HG02642 (cell line): ENCODE data around the gene MMP11.

Experiments used
- ATAC-seq: cut with Tn5 transposase; IDR thresholded peaks from one replicate; pipeline ENCODE4 v1.9.1; 2021; ENCODE audit warnings: mild to moderate bottlenecking; ENCODE audit not compliant: unreplicated experiment, poor library complexity

MMP11 gene

DNA sequence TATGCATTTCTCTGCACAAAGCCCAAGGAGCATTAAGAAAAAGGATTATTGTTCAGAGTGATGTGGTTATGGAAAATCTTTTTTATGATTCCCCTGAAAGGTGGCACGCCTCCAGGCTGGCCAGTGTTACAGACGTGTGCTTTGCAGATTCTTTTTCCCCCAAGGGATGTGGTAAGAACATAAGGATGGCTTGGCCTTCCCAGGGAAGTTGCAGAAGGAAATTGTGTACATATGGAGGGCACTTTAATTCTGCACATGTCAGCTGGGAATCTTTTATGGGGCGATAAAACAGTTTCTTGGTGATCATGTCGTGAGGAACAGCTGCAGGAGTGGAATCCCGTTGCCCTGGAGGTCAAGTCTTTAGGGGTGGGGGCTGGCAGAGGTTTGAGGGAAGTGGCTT is 23.8 kb downstream of the MMP11 start:
- ATAC-seq: no peak

DNA sequence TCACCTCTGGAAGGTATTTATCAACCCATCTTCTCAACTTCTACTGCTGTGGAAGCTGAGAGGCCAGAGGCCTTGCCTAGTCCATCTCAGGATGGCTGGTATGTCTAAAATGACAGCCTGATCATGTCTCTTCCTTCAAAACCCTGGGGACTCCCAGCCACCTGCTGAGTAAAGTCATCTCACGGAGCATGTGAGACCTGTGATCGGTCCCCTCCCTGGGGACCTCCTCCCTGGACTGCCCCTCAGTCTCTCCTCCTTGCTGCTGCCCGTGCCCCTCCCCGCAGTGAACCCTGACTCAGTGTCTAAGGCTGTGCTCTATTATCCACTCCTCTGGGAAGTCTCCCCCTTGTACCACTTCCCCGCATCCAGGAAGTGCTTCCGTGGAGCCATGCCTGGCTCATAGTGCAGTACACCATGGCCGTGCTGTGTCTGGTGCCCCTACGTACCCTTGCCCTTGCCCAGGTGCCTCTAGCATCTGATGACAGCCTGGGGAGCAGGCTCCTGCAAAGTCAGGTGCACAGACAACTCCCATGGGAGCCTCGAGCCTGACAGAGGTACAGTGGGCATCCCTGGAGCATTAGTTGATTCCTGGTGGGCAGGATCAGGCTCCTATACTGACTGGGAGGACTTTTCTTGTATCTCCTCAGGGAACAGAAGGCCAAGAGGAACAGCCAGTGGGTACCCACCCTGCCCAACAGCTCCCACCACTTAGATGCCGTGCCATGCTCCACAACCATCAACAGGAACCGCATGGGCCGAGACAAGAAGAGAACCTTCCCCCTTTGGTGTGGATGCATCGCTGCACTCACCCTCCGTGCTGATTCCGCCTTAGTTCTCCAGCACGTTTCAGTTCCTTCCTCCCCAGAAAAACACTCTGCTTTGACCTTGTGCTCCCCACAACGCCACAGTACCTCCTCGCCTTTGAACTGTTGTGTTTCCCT is 27.9 kb downstream of the MMP11 start:
- peak; percentile 57 for ATAC-seq

DNA sequence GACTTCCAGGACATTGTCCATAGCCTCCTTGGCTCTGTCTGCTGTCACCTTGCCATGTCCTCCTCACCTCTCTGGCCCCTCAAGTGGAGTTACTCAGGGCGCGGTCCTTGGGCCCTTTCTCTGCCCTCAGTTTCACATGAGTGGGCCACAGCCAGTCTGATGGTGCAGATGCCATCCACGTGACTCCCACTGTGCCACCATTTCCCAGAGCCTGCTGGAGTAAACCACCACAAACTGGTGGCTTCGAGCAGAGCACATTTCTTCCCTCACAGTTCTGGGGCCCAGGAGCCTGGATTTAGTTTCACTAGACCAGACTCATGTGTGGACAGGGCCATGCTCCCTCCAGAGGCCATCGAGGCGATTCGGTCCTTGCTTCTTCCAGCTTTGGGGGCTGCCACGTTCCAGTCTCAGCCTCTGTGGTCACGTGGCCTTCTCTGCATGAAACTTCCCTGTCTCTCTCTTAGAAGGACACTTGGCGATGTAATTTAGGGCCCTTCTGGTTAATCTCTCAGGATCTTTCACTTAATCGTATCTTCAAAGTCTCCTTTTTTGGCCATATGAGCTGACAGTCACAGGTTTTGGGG is 28.7 kb downstream of the MMP11 start:
- ATAC-seq: peak; percentile 18

DNA sequence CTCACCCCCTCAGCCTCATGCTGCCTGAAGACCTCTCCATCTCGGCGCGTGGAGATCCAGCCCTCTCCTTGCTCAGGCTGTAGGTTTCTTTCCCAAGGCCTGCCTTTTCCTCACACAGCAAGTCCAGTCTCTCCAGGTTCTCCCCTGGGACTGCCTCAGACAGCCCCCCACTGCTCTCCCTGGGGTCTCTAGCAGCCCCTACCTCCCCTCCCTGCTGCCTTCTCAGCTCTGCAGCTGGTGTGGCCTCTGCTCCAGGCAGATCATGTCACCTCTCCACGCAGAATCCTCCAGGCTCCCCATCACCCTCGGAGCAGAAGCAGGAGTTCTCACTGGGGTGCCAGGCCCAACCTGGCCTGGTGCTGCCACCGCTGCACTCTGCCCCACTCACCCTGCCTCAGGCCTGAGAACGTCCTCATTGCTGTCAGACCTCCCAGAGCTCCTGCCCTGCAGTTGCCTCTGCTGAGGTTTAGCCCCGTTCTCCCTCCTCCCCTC is 29.3 kb downstream of the MMP11 start:
- no peak for ATAC-seq

DNA sequence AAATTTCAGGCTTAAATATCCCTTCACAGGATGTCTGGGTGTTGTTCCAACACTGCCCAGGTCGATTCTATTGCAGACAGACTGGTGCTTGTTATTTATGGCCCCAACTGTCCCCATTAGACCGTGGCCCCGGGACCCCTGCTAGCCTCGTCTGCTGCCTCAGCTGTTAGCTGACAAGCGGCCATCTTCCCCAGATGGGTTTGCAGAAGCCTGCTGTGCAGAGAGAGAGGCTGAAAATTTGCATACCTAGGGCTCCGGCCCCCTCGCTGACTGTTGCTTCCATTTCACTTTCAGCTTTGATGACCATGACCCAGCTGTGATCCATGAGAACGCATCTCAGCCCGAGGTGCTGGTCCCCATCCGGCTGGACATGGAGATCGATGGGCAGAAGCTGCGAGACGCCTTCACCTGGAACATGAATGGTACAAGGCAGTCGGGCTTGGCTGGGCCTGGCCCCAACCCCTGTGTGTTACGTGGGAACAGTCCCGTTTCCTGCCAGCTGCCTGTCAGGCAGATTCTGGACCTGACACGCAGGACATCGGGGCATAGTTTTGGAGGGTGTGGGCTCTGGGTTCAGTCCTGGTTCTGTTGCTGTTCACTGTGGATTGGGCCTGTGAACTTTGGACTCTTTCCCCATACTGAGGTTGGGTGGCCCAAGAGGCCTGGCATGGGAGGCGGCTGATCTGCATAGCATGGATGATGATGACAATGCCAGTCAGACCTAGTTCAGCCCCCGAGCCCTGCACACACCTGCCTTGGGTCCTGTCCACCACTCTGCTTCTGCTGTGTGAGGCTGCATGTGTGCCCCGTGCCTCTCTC is 30.6 kb downstream of the MMP11 start:
- ATAC-seq: no peak

DNA sequence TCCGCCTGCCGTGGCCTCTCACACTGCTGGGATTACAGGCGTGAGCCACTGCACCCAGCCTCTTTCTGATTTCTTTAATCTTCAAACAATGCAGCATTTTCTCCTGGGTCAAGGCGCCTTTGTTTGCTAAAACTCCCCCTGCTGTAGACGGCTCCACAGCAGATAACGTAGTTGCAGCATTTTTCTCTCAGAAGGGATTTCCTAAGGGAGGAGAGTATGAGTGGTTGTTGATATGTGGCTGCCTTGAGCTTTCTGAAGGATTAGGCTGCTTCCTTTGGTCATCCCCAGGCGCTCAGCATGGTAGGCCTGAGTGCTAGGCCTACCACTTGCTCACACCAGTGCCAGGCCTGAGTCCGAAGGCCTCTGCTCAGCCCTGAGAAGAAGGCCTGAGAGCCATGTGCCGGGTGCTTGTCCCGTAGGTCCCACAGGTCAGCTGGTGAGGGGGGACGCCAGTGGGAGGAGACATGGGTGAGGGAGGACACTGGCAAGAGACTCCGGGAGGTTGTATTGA is 32.2 kb downstream of the MMP11 start:
- no peak for ATAC-seq

DNA sequence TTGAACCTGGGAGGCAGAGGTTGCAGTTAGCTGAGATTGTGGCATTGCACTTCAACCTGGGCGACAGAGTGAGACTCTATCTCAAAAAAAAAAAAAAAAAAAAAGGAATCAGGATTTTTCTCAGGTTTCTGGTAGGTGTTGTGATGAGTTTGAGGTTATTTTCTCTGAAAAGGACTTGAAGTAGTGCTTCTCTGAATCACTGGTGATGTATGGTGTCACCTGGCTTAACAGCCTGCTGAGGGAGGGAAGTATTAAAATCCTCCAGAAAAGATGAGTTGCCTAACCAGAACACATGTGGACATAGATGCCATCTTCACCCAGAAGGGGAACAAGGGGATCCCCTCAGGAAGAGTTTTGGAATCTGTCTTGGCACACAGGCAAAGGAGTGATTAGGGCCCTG is 34.2 kb downstream of the MMP11 start:
- ATAC-seq: no peak

DNA sequence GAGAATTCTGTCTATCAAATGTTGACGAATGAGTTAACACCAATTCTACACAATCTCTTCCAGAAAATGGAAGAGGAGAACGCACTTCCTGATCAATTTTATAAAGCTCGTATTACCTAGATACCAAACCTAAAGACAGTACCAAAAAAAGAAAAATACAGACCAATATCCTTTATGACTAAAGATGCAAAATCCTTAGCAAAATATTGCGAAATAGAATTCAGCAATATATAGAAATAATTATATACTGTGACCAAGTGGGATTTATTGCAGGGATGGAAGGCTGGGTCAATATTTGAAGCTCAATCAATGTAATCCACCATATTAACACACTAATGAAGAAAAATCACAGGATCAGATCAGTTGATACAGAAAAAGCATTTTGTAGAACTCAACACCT is 39.7 kb downstream of the MMP11 start:
- no peak for ATAC-seq

DNA sequence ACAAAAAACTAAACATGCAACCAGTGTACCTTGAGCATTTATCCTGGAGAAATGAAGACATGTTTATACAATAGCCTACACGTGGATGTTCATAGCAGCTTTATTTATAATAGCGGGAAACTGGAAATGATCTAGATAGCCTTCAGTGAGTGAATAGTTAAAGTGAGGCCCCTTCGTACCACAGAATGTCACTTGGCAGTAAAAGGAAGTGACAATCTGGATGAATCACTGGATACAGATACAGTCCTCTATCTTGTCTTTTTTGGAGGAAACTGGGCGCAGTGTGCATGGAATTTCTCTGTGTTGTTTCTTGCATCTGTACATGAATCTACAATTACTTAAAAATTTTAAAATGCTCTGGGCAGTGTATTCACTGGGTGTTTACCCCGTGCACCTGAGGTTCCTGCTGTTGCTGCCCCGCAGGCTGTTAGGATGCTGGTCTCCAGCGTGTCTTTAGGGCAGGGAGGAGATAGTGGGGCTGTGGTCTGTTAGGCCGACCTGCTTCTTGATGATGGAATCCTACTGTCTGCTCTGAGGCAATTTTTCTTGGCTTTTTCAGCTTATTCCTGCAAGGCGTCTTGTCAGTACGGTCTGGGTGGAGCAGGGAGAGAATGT is 43.0 kb downstream of the MMP11 start:
- ATAC-seq: no peak

DNA sequence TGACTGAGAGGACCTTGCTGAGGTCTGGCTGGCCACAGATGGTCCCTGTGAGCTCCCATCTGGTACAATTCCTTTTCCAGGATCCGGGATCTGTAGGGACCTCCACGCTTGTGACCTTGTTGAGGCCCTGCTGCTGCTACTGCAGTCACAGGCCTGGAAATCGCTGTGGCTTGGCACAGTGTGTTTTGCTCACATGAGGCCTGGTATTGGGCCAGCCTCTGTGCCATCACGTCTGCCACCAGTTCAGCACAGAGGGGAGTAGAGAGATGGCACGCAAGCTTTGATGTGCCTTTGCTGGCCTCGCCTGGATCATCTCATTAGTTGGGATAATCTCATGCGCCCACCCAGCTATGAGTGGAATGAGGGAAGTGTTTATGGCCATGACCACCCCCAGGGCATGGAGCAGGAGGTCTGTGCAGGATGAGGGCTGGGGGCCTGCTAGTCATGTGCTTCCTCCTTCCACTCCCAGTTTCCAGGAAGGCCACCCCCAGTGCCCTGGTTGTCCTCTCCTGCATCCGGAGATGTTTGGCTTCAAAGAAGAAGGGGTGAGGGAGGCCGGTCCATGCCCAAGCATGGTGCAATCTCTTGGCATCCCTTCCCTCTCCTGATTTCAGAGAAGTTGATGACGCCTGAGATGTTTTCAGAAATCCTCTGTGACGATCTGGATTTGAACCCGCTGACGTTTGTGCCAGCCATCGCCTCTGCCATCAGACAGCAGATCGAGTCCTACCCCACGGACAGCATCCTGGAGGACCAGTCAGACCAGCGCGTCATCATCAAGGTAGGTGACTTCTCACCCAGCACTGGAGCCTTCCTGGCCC is 43.7 kb downstream of the MMP11 start:
- ATAC-seq: no peak

DNA sequence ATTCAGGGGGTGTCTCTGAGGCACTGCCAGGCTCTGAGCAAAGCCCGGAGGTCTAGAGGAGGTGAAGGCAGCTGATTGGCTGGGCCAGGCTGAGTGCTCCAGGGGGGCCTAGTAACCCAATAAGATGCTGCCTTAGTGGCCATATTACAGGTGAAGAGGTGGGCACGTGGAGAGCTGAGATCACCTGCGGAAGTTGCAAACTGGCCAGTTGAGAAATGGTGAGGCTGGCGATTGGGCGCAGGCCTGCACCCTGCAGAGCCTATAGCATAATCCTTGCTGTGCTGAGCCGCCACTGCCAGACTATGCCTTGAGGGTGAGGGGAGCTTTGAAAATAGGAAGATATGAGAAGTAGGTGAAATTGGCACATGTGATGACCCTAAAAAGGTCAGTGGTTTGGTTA is 44.5 kb downstream of the MMP11 start:
- ATAC-seq: no peak

DNA sequence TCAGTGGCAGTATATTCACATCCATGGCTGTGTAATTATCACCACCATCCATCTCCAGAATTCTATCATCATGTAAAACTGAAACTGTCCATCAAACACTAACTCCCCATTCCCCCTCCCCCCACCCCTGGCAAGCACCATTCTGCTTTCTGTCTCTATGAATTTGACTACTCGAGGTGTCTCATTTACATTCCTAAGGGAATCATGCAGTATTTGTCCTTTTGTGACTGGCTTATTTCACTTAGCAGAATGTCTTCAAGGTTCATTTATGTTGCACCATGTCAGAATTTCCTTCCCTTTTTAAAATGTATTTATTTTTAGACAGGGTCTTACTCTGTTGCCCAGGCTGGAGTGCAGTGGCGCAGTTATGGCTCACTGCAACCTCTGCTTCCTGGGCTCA is 45.9 kb downstream of the MMP11 start:
- no peak for ATAC-seq

DNA sequence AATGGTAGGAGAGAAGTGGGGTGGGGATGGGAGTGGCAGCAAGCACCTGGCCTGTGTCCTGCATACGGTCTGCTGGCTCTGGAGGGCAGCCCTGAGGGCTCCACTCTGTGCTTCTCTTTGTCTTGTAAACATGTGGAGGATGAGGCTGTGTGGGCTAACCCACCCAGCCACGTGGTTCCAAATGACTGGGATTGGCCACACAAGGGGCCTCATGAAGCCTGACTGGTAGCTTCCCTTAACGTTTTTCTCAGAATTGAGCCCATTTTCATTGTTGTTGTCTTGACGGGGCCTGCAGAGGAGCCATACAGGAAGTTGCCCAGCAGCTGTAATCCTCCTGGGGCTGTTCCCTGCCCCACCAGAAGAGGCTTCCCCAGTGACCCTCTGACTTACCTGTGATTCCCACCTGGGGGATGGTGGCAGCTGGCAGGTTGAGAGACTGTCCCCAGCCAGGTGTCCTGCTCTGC is 48.1 kb downstream of the MMP11 start:
- ATAC-seq: no peak

DNA sequence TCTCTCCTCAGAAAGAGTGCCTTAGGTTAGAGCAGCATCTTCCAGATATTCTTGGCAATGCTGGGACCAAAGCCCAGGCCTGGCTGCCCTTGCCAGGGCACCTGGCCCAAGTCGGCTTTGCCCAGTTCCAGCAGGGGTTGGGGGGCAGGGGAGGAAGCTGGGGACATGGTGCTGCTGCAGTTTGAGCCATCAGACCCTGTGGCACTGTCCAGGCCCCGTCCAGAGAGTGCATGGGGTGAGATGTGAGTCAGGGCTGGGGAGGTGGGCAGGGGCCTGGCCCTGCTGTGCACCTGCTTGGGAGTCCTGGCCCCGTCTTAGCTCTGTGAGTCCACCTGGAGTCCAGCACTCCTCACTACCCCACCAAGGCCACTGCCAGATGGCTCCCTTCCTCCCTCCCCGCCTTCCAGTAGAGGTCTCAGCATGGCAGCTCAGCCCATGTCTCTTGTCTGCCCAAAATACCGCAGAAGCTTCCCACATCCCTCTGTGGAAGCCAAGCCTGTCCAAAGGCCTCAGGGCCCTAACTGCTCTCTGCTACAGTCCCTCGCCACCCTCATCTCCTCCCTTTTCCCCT is 49.5 kb downstream of the MMP11 start:
- no peak for ATAC-seq

DNA sequence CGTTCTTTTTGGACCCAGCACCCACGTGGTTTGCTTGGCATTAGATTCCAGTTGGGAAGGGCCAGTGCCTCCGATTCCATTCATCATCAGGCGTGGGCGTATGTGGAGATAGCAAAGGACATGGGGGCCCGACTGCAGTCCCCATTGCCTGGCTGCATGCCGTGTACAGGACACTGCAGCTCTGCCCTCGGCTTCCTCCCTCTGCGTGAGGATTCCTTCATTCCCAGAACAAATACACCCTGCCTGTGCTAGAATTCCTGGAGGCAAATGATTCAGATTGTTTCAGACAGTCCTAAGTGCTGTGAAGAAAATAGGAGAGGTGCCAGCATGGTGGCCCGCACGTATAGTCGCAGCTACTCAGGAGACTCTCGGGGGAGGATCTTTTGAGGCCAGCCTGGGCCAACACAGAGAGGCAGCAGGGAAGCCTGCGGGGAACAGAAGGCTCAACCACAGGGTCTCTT is 50.7 kb downstream of the MMP11 start:
- no peak for ATAC-seq

DNA sequence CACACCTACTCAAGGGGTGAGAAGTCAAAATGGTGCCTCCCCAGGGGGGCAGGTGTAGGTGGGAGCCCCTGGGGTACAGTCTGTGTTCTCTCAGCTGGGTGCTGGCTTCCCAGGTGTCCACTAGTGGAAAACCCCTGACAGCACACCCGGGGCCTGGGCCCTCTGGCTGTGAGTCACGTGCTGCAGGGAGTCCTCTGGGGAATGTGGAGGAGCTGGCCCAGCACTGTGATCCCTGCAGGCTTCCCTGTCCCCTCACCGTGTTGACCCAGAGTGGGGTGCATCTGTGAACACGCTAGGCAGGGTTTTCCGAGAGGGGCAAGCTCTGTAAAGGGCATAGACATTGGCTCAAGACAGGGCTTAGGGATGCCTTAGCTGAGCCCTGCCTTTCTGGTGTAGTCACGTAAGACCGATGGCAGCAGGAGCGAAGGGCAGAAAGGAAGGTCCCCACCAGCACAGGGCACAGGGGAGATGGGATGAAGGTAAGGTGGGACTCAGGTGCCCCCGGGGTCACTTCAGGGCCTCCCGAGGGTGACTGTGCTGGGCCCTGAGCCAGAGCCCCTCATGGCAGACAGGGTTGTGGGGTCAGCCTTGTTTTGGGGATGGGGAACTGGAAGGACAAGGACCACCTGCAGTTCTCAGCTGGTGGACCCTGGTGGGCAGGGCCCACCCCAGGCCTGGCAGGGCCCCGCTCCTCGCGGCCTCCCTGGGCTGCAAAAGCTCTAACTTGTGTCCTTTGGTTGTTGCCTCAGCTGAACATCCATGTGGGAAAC is 52.0 kb downstream of the MMP11 start:
- ATAC-seq: no peak

DNA sequence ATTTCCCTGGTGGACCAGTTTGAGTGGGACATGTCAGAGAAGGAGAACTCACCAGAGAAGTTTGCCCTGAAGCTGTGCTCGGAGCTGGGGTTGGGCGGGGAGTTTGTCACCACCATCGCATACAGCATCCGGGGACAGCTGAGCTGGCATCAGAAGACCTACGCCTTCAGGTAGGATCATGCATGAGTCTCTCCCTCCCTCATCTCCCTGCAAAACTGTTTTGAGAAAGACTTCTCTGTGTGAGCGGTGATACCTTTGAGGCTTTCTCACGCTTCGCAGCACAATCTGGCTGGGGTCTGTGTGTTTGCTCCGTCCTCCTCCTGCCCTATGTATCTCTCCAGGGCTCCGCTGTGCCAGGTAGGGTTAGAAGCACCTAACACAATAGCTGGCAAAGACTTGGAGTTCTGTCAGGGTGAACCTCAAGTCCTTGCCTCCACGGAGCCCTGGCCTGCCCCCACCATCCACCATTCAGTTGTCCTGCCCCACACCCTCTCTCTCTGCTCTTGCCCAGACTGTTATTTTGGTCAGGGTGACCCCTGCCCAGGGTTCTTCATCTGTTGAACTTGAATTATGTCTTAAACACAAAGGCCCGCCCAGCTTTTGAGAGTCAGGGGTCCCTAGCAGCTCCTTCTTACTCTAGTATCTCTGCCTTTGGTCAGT is 52.7 kb downstream of the MMP11 start:
- no peak for ATAC-seq
